HepG2 (cell line): ENCODE data around the gene RAC3. TPM values are rescaled to one million over a fixed set of nuclear protein-coding genes. Genes with fewer than 3 reads are reported as not detected.

ENCODE experiments used
- ATF1 ChIP-seq: IDR thresholded peaks from 2 replicates; pipeline ENCODE4 v1.6.1; 2016; ENCODE audit warnings: mild to moderate bottlenecking, control low read depth
- CEBPB ChIP-seq: IDR thresholded peaks from 2 replicates; pipeline ENCODE4 v1.6.1; 2011; ENCODE audit warnings: low read depth, low read length, improper control_type of control experiment, borderline replicate concordance
- CREB1 ChIP-seq, 2 experiments: fragments of 450-650 bp in 1 of 2; IDR thresholded peaks; 2 replicates each; pipeline ENCODE4 v1.6.1; 2016 to 2017; ENCODE audit warnings: control low read depth in 1 of 2, mild to moderate bottlenecking in 1 of 2, missing compliant biosample characterization in 1 of 2, missing genetic modification characterization in 1 of 2
- FLYWCH1 ChIP-seq: sonication (generic); formaldehyde crosslinking; IDR thresholded peaks from 2 replicates; pipeline ENCODE4 v1.8.1; 2023; ENCODE audit warnings: mild to moderate bottlenecking, missing genetic modification reagents
- KDM5B ChIP-seq: sonication (generic); formaldehyde crosslinking; IDR thresholded peaks from 2 replicates; pipeline ENCODE4 v1.4.0; 2020; ENCODE audit warnings: missing genetic modification reagents, mild to moderate bottlenecking, borderline replicate concordance
- NFKB2 ChIP-seq: sonication (generic); formaldehyde crosslinking; IDR thresholded peaks from 2 replicates; pipeline ENCODE4 v1.4.0; 2020; ENCODE audit warnings: missing genetic modification reagents, borderline replicate concordance
- PHF5A ChIP-seq: IDR thresholded peaks from one replicate; pipeline ENCODE4 v1.6.1; 2018; ENCODE audit warnings: low read depth, missing genetic modification reagents; ENCODE audit not compliant: unreplicated experiment
- PHF8 ChIP-seq: sonication (generic); formaldehyde crosslinking; IDR thresholded peaks from 2 replicates; pipeline ENCODE4 v1.5.0; 2020; ENCODE audit warnings: missing genetic modification reagents
- STAG1 ChIP-seq: sonication (generic); formaldehyde crosslinking; IDR thresholded peaks from 2 replicates; pipeline ENCODE4 v1.4.0; 2020; ENCODE audit warnings: missing genetic modification reagents
- TMF1 ChIP-seq: sonication (generic); formaldehyde crosslinking; IDR thresholded peaks from 2 replicates; pipeline ENCODE4 v1.8.1; 2022; ENCODE audit warnings: low read depth, missing genetic modification reagents
- U2AF2 ChIP-seq: fragments of 200-400 bp; formaldehyde crosslinking; IDR thresholded peaks from 2 replicates; pipeline ENCODE4 v1.6.1; 2017; ENCODE audit warnings: low read depth, mild to moderate bottlenecking, low read length
- ZBTB39 ChIP-seq: sonication (generic); formaldehyde crosslinking; IDR thresholded peaks from 2 replicates; pipeline ENCODE4 v1.5.0; 2020; ENCODE audit warnings: missing genetic modification reagents
- ZBTB44 ChIP-seq: sonication (generic); formaldehyde crosslinking; IDR thresholded peaks from 2 replicates; pipeline ENCODE4 v1.4.0; 2020; ENCODE audit warnings: missing genetic modification reagents
- ZMYM3 ChIP-seq: sonication (generic); formaldehyde crosslinking; IDR thresholded peaks from 2 replicates; pipeline ENCODE4 v1.5.1; 2020; ENCODE audit warnings: mild to moderate bottlenecking, missing genetic modification reagents
- ZNF333 ChIP-seq: sonication (generic); formaldehyde crosslinking; IDR thresholded peaks from 2 replicates; pipeline ENCODE4 v1.4.0; 2020; ENCODE audit warnings: mild to moderate bottlenecking, missing genetic modification reagents, borderline replicate concordance
- polyA plus RNA-seq, 8 experiments: library from polyadenylated mRNA; depleted of rRNA in 3 of 8; stranded (reverse) in 7 of 8; unstranded in 1 of 8; fragments of >200 nt; fragmentation: Illumina TruSeq in 4 of 8; extraction: Trizol in 4 of 8; gene quantifications; 2 replicates each; pipeline versions ENCODE4 v1.2.1 to v1.2.3, GENCODE V29; 2011 to 2016; ENCODE audit warnings: low read depth in 4 of 8, missing spikeins in 1 of 8, mixed read lengths in 1 of 8; ENCODE audit not compliant: insufficient read depth in 1 of 8
- total RNA-seq, 5 experiments: library from RNA; depleted of rRNA; stranded (reverse); fragments of >200 nt; fragmentation: Illumina TruSeq; extraction: Trizol; gene quantifications; 2 replicates each; pipeline ENCODE4 v1.2.3, GENCODE V29; 2016; ENCODE audit warnings: low read depth in 1 of 5
- TF ChIP-seq, protein P1 (sequence below), 2 experiments: sonication (generic) in 1 of 2; formaldehyde crosslinking in 1 of 2; IDR thresholded peaks; 2 replicates each; pipeline versions ENCODE4 v1.4.0 to v1.6.1; 2016 to 2020; ENCODE audit warnings: borderline replicate concordance in 1 of 2, low read depth in 1 of 2, mild to moderate bottlenecking in 1 of 2, missing genetic modification reagents in 1 of 2
- TF ChIP-seq, protein P2 (sequence below): sonication (generic); formaldehyde crosslinking; IDR thresholded peaks from 2 replicates; pipeline ENCODE4 v1.4.0; 2020; ENCODE audit warnings: missing genetic modification reagents
- TF ChIP-seq, protein P3 (sequence below): sonication (generic); formaldehyde crosslinking; IDR thresholded peaks from 2 replicates; pipeline ENCODE4 v1.9.0; 2021; ENCODE audit warnings: missing genetic modification reagents, borderline replicate concordance

RAC3 gene
- total and polyA plus RNA-seq, 2 of the 13 experiments (the other 11 are each of a cell fraction or from before 2014, with no cell fraction given) = 10.5 to 21.3 TPM

GRCh38 chr17:81996757-81997441 is 34.6 kb upstream of the RAC3 start (continued):
- TF ChIP-seq, protein P1, sequence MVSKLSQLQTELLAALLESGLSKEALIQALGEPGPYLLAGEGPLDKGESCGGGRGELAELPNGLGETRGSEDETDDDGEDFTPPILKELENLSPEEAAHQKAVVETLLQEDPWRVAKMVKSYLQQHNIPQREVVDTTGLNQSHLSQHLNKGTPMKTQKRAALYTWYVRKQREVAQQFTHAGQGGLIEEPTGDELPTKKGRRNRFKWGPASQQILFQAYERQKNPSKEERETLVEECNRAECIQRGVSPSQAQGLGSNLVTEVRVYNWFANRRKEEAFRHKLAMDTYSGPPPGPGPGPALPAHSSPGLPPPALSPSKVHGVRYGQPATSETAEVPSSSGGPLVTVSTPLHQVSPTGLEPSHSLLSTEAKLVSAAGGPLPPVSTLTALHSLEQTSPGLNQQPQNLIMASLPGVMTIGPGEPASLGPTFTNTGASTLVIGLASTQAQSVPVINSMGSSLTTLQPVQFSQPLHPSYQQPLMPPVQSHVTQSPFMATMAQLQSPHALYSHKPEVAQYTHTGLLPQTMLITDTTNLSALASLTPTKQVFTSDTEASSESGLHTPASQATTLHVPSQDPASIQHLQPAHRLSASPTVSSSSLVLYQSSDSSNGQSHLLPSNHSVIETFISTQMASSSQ (IDR thresholded peaks at IDR 0.05; ENCODE audit: low read depth) = no peak
- TF ChIP-seq, protein P1 (CRISPR knock-in tag; IDR thresholded peaks at IDR 0.05; ENCODE audit: borderline replicate concordance) = no peak
- TF ChIP-seq PHF5A = no peak
- TF ChIP-seq KDM5B (CRISPR knock-in tag) = no peak; the same call in 1 of the 2 replicates
- TF ChIP-seq CREB1 (IDR thresholded peaks at IDR 0.05) = no peak
- TF ChIP-seq CREB1 (CRISPR knock-in tag; IDR thresholded peaks at IDR 0.05) = no peak
- no peak for TF ChIP-seq ZBTB39 (CRISPR knock-in tag)
- TF ChIP-seq PHF8 (CRISPR knock-in tag) = no peak
- TF ChIP-seq TMF1 (CRISPR knock-in tag) = peak; percentile 43; the same call in 1 of the 2 replicates
- TF ChIP-seq U2AF2 = no peak
- TF ChIP-seq STAG1 (CRISPR knock-in tag) = no peak
- TF ChIP-seq ZBTB44 (CRISPR knock-in tag) = 0 out of 2 replicates have a peak, but pooled peaks have one; percentile 15
- 0 out of 2 replicates have a peak, but pooled peaks have one; percentile 31 for TF ChIP-seq NFKB2 (CRISPR knock-in tag)
- TF ChIP-seq, protein P2, sequence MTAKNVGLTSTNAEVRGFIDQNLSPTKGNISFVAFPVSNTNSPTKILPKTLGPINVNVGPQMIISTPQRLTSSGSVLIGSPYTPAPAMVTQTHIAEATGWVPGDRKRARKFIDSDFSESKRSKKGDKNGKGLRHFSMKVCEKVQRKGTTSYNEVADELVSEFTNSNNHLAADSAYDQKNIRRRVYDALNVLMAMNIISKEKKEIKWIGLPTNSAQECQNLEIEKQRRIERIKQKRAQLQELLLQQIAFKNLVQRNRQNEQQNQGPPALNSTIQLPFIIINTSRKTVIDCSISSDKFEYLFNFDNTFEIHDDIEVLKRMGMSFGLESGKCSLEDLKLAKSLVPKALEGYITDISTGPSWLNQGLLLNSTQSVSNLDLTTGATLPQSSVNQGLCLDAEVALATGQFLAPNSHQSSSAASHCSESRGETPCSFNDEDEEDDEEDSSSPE = no peak
- no peak for TF ChIP-seq CEBPB
- TF ChIP-seq ZMYM3 (CRISPR knock-in tag) = no peak
- no peak for TF ChIP-seq ATF1
- TF ChIP-seq ZNF333 (CRISPR knock-in tag) = no peak
- no peak for TF ChIP-seq FLYWCH1 (CRISPR knock-in tag)
- TF ChIP-seq, protein P3, sequence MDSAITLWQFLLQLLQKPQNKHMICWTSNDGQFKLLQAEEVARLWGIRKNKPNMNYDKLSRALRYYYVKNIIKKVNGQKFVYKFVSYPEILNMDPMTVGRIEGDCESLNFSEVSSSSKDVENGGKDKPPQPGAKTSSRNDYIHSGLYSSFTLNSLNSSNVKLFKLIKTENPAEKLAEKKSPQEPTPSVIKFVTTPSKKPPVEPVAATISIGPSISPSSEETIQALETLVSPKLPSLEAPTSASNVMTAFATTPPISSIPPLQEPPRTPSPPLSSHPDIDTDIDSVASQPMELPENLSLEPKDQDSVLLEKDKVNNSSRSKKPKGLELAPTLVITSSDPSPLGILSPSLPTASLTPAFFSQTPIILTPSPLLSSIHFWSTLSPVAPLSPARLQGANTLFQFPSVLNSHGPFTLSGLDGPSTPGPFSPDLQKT (CRISPR knock-in tag) = no peak
